C4-2B (cell line): ENCODE results near the gene ZFAND3.

Source experiments
- CTCF ChIP-seq: fragments of 450-650 bp; conservative IDR thresholded peaks from 2 replicates; pipeline ENCODE4 v1.5.1; 2017; ENCODE audit warnings: mild to moderate bottlenecking
- ZFX ChIP-seq: fragments of 450-650 bp; IDR thresholded peaks from 2 replicates; pipeline ENCODE4 v1.6.1; 2017

GRCh38 chr6:37913210-37913609 lies 93.7 kb downstream of the ZFAND3 start:
- TF ChIP-seq CTCF: no peak
- no peak for TF ChIP-seq ZFX
